KMS-11 (cell line): ENCODE measurements around the gene DAPL1.
A peak's percentile ranks its signal among the peaks of the same experiment; 100 is the strongest.

Experiments used
- H2AFZ ChIP-seq: fragments of 200-600 bp; sonication (generic); 2 replicates; pipeline ENCODE4 v1.6.1; 2016; ENCODE audit warnings: antibody characterized with exemption, mixed run types, low read depth
- H3K27ac ChIP-seq: fragments of 200-600 bp; sonication (generic); 2 replicates; pipeline ENCODE4 v1.6.1; 2016; ENCODE audit warnings: mild to moderate bottlenecking, mixed run types
- H3K27me3 ChIP-seq: fragments of 200-600 bp; sonication (generic); 2 replicates; pipeline ENCODE4 v1.6.1; 2017; ENCODE audit warnings: mild to moderate bottlenecking, low read depth, mixed run types, moderate library complexity; ENCODE audit not compliant: insufficient read depth
- H3K36me3 ChIP-seq: fragments of 200-600 bp; sonication (generic); 2 replicates; pipeline ENCODE4 v1.6.1; 2017; ENCODE audit warnings: mild to moderate bottlenecking, mixed run types; ENCODE audit not compliant: insufficient read depth
- H3K4me1 ChIP-seq: fragments of 200-600 bp; sonication (generic); 2 replicates; pipeline ENCODE4 v1.6.1; 2016; ENCODE audit warnings: mild to moderate bottlenecking, low read depth, mixed run types; ENCODE audit not compliant: poor library complexity, severe bottlenecking
- H3K4me2 ChIP-seq: fragments of 200-600 bp; sonication (generic); 2 replicates; pipeline ENCODE4 v1.7.0; 2016; ENCODE audit warnings: mild to moderate bottlenecking, mixed run types
- H3K4me3 ChIP-seq: fragments of 200-600 bp; sonication (generic); IDR thresholded peaks from 2 replicates; pipeline ENCODE4 v1.6.1; 2017; ENCODE audit warnings: low read depth, low read length, mixed read lengths; ENCODE audit not compliant: insufficient read depth
- H3K79me2 ChIP-seq: fragments of 200-600 bp; sonication (generic); 2 replicates; pipeline ENCODE4 v1.6.1; 2016; ENCODE audit warnings: low read depth, mixed run types; ENCODE audit not compliant: insufficient read depth
- H3K9ac ChIP-seq: fragments of 200-600 bp; sonication (generic); 2 replicates; pipeline ENCODE4 v1.6.1; 2016; ENCODE audit warnings: mild to moderate bottlenecking, mixed run types
- H4K20me1 ChIP-seq: fragments of 200-600 bp; sonication (generic); 2 replicates; pipeline ENCODE4 v1.6.1; 2016; ENCODE audit warnings: mild to moderate bottlenecking, mixed run types; ENCODE audit not compliant: insufficient read depth
- CTCF ChIP-seq: fragments of 200-600 bp; sonication (generic); conservative IDR thresholded peaks from 2 replicates; pipeline ENCODE4 v1.6.1; 2017; ENCODE audit warnings: low read depth, mild to moderate bottlenecking, antibody characterized with exemption, low read length, moderate library complexity, mixed read lengths

DAPL1 gene, protein sequence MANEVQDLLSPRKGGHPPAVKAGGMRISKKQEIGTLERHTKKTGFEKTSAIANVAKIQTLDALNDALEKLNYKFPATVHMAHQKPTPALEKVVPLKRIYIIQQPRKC

GRCh38 chr2:158795195-158795924 lies at the start of gene DAPL1:
Gene DAPL1 (plus strand): TSS chr2:158795317. CDS start chr2:158795373, 56 bp downstream.
- Histone ChIP-seq H3K27me3 (no peaks in the 10 kb centered on the region), H3K4me2 (no peak within 1 kb of the TSS), H3K27ac (no peak within 1 kb of the TSS), H3K4me3 (no peak within 1 kb of the TSS), H3K4me1 (peaks cover 8% of the 10 kb centered on the region), H3K9ac (no peak within 1 kb of the TSS), H4K20me1 (no peaks in the 10 kb centered on the region), H2AFZ (no peak within 1 kb of the TSS), H3K79me2 (no peaks in the 10 kb centered on the region), H3K36me3 (no peaks in the 10 kb centered on the region)
- TF ChIP-seq CTCF: no peak

GRCh38 chr2:158745866-158746382 lies 49.2 kb upstream of the DAPL1 start:
- H3K27ac ChIP-seq: no peak overlapping the region
- no peaks in the 10 kb centered on the region for H4K20me1 ChIP-seq
- no peaks in the 10 kb centered on the region for H3K4me1 ChIP-seq
- H3K36me3 ChIP-seq: no peaks in the 10 kb centered on the region
- peak; percentile 39 for TF ChIP-seq CTCF
- no peak overlapping the region for H3K9ac ChIP-seq
- no peaks in the 10 kb centered on the region for H3K79me2 ChIP-seq
- no peak overlapping the region for H3K4me2 ChIP-seq
- H3K4me3 ChIP-seq: no peak overlapping the region
- H2AFZ ChIP-seq: no peak overlapping the region
- no peaks in the 10 kb centered on the region for H3K27me3 ChIP-seq

DNA sequence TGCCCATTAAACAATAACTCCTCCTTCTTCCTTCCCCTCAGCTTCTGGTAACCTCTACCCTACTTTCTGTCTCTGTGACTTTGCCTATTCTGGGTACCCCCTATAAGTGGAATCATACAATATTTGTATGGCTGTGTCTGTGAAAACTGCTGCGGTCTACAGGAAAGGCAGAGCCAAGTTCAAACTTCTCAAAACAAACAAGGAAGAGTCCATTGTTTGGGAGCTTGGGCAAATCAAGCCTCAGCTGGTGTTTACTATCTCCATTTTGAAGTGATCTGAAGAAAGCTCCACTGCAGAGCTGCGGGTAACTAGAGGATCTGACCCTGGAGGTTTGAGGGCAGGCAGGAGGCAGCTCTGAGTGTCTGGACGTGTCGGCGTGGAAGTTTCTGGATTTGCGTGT lies 48.6 kb upstream of the DAPL1 start:
- Histone ChIP-seq H3K4me2 (no peak overlapping the region), H3K79me2 (no peaks in the 10 kb centered on the region), H3K4me1 (no peaks in the 10 kb centered on the region), H3K27me3 (no peaks in the 10 kb centered on the region), H3K9ac (no peak overlapping the region), H3K4me3 (no peak overlapping the region), H2AFZ (no peak overlapping the region), H3K36me3 (no peaks in the 10 kb centered on the region), H4K20me1 (no peaks in the 10 kb centered on the region), H3K27ac (no peak overlapping the region)
- TF ChIP-seq CTCF: no peak

DNA sequence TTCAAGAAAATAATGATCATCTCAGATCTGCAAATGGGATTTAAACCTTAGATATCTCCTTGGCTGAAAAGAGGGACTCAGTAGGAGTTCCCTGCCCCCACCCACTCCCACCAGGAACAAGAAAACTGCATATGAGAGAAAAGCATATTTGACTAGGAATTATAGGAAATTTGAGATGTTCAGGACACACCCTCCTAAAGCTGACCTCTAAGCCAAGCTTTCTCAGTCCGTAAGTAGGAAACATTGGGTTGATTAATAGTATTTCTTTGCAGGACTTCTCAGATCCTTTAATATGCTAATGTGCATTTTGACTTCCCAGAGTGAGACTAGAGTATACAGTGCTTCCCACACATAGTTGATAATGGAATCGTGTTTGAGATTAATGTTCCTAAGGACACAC lies 47.8 kb upstream of the DAPL1 start:
- TF ChIP-seq CTCF: no peak
- Histone ChIP-seq H3K36me3 (no peaks in the 10 kb centered on the region), H3K4me3 (no peak overlapping the region), H3K79me2 (no peaks in the 10 kb centered on the region), H3K27me3 (no peaks in the 10 kb centered on the region), H3K4me2 (no peak overlapping the region), H3K9ac (no peak overlapping the region), H2AFZ (no peak overlapping the region), H4K20me1 (no peaks in the 10 kb centered on the region), H3K4me1 (no peaks in the 10 kb centered on the region), H3K27ac (no peak overlapping the region)
